Measurements from ENCODE around the gene AHCYL2.
"Not testable (repeated sequence)": the region's sequence is repeated elsewhere in the genome, so short reads cannot be mapped to it uniquely, and the experiment has no call there.

Gene AHCYL2

GRCh38 chr7:129385116-129385515 lies 160.3 kb downstream of the AHCYL2 start:
- DNase-seq (ENCODE audit: low spot score) = no peak

DNA sequence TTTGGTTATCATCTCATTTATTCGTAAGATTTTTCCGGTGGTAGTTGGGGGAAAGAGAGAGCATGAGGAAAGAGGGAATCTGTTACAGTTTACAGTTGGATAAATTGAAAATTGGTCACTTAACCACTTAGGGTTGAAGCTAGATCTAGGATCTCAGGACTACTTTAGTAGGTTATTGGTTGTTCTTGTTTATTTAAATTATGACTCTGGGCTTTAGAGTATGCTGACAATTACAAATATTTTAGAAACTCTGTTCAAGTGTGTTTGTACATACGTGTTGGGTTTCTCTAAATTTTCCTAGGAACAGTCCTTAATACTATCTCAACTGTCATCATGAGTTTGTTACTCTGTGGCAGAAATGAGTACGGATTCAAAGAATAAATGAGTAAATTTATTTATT lies 160.8 kb downstream of the AHCYL2 start:
- DNase-seq (ENCODE audit: low spot score) = no peak

GRCh38 chr7:129386506-129386905 lies 161.7 kb downstream of the AHCYL2 start:
- DNase-seq (ENCODE audit: low spot score) = no peak

DNA sequence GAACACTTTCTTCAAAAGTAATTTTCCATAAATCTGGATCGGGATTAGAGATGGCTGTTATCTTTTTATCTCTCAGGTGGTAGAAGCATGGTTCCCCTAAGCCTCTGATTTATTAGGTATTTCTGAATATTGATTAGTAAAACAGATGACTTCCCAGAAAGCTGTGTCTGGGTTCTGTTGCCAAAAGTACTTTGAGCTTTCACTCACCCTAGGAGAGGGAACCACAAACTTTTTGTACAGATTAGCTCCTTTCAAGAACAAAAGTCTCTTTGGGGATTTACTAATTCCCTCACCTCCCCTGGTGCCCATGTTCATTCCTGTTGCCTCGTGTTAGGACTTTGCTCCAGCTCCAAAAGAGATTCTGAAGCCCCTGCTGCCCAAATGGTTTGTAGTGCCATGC lies 162.7 kb downstream of the AHCYL2 start:
- DNase-seq (ENCODE audit: low spot score) = no peak

- no peak for DNase-seq (ENCODE audit: low spot score)
Measured at GRCh38 chr7:129388333-129389098, 163.7 kb downstream of the AHCYL2 start.

GRCh38 chr7:129389829-129390228 lies 165.0 kb downstream of the AHCYL2 start:
- DNase-seq (ENCODE audit: low spot score) = no peak

DNA sequence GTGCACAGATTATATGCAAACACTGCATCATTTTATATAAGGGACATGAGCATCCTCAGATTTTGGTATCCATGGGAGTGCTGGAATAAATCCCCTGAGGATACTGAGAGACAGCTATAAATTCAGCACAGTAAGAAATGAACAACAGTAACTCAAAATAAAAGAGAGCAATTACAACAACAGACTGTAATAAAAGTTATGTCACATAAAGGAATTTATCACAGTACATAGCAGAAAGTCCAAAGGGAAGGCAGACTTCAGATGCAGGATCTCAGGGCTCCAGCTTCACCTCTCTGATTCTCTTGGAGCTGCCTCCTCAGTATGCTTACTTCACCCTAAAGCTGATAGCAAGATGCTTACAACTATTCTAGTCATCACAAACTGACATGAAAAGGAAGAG lies 165.5 kb downstream of the AHCYL2 start:
- no peak for DNase-seq (ENCODE audit: low spot score)

DNA sequence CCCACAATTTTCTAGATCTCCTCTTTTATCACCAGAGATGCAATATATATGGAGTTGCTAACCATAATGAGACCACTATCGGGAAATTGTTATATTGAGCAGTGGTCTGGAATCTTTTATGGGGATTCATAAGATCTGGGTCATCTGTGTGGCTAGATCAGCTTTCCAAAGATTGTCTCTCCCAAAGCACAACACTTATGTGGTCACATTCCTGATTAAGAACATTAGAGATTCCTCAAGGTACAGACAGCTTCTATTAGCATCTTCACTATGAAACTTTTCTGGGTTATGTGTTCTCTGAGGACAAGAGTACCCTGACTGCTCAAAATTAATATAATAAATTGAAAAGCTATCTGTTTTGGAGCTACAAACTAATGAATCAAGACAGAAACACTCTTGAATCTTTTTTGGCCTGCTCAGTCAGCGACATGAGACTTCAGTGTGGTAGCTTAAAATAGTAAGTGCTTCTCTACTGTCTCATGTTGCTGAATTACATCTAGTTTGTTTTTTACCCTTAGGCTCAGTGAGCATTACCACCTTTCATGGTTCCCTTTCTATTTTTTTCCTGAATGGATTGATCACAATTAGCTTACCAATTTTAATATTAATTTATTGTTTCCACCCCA lies 166.8 kb downstream of the AHCYL2 start:
- DNase-seq (ENCODE audit: low spot score) = no peak

DNA sequence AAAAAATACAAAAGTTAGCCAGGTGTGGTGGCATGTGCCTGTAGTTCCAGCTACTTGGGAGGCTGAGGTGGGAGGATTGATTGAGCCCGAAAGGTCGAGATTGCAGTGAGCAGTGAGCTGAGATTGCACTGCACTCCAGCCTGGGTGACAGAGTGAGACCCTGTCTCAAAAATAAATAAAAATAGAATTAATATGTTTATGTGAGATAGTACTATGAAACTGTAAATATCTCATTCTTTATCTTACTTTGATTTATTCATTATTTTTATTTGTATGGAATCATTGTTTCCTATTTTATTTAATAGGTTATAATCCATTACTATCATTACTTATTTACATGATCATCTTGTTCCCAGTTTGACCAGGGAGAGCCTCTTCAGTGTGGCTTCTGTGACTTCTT lies 168.4 kb downstream of the AHCYL2 start:
- no peak for DNase-seq (ENCODE audit: low spot score)

- DNase-seq (ENCODE audit: low spot score) = no peak
Measured at GRCh38 chr7:129394101-129394500, 169.3 kb downstream of the AHCYL2 start.

DNA sequence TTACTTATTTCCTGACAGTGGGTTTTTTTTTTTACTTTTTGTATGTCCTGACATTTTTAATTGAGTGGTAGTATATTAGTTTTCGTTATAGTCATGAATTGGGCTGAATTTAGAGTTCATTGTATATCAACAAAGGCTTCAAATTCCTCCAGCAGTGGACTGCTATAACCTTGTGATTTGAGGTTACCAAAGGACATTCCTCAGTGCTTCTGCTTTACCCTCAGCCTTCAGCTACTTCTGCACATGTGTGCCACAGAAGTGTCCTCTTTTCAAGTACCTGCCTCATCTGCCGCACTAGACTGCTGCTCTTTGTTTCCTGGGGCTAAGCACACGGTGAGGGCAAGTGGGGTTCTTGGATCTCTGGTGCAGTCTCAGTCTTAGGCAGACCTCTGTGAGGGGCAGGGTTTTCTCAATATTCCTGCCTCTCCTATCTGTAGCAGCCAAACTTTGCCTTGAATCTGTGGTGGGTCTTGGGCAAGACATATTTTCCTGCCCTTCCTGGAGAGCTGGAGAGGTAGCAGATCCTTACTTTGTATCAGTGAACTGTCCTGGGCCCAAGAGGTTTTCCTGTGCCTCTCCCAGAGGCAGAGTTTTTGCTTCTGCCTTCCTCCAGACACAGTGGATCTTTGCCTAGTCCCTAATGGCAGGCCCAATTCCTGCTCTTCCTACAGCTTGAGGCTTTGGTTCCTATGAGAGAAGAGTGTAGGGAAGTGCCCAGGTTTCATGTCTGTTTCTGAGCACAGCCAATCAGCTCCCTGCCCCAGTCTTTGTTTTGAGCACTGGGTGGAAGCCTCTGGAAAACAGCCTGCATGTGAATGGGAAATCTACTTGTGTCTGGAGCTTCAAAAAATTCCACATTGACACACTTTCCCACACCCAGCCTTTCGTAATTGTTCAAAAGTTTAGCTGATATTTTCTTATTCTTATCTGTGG lies 170.4 kb downstream of the AHCYL2 start:
- no peak for DNase-seq (ENCODE audit: low spot score)

DNA sequence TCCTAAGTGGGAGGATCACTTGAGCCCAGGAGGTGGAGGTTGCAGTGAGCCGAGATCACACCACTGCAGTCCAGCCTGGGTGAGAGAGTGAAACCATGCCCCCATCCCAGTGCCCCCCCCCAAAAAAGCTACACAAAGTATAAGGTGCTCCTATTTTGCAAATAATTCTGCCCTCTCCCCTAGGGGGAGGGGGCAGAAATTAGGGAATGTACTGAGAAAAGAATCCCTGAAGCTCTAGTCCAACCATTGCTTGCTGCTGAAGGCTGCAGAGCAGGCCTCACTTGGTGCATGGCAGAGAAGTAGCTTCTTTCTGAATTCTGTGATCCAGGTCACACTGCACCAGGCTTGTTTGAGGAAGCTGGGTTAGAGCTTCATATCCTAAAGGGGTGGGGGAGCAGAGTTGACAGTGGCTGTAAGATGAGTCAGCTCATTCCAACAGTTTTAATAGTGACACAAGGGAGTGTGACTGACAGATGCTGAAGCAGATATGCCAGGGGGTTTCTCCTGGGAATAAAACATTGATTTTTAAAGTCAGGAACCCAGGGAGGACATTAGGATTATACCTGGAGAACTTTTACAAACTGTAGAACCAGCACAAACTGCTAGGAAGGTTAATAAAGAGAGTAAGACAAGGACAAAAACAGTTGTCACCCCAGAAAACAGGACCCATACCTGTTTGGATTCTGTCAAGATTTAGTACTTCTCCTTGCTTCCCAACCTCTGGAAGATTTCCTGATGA lies 176.6 kb downstream of the AHCYL2 start:
- DNase-seq (ENCODE audit: low spot score) = peak; percentile 40

DNA sequence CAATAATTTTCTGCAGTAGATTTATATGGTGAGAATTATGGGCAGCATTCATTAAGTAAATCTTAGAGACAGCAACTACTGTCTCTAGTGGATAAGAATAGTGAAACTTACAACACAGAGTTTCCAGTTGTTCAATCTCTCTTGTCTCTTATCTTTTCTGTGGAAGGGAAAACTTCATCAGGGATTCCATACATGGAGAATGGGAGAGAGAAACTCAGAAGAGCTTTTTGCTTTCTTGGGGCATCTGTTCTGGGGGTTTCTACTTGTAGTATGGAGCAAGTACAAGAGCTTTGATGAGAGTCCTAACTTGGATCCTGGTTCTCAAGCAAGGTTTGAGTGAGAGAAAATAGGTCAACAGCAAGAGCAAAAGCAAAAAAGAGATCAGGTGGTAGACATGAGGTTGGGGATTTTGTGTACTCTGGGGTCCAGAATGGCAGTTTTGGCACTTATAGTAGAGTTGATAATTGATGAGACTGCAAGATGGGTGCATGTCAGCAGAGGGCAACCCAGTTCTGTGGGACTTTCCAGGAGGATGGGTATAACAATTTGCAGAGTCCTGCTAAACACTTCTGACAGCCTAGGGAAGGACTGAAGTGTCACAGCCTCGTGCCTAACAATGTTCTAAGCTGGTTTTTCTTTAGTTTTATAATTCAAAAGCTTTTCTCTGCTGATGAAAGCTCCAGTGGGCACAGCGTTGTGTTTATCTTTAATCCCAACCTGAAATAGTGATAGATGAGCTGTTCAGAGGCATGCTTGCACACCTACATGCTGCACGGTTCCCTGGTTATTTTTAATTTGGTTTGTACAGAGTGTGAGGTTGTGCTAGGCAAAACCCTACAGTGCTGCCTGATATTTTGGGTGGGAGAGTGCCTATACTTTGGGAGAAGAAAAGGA lies 177.4 kb downstream of the AHCYL2 start:
- DNase-seq (ENCODE audit: low spot score) = no peak

GRCh38 chr7:129405527-129405926 lies 180.7 kb downstream of the AHCYL2 start:
- no peak for DNase-seq (ENCODE audit: low spot score)

DNA sequence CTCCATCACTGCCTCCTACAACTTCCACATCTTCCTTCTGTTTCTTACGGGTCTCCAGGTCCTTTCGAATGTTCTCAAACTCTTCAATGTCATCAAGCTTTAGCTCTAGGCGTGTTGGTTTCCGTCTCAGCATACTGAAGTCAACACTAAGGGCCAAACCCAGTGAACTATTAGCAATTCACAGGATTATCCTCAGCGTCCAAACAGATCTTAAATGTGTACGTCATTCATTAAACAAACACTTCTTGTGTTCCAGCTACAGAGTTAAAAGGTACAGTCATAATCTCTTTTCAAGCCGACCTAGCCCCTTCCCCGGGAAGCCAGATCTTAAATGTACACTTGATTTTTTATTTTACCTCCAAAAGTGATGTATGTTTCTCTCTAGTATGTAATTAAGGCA lies 185.4 kb downstream of the AHCYL2 start:
- DNase-seq (ENCODE audit: low spot score) = not testable (repeated sequence)

- no peak for DNase-seq (ENCODE audit: low spot score)
Measured at GRCh38 chr7:129412501-129412900, 187.7 kb downstream of the AHCYL2 start.

DNA sequence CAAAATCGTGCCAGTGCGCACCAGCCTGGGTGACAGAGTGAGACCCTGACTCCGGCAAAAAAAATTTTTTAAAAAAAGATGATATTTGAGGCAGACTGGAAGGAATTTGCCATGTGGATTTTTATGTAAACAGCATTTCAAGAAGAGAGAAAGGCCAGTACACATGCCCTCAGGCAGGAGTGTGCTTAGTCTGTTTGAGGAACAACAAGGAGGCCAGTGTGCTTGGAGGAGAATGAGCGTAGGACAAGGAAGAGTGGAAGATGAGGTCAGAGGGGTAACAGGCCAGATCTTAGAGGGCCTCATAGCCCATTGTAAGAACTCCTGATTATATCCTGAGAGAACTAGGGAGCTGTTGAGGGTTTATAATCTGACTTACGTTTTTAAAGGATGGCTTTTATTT lies 192.2 kb downstream of the AHCYL2 start:
- no peak for DNase-seq (ENCODE audit: low spot score)

GRCh38 chr7:129421717-129422250 lies 197.0 kb downstream of the AHCYL2 start:
- DNase-seq (ENCODE audit: low spot score) = no peak

DNA sequence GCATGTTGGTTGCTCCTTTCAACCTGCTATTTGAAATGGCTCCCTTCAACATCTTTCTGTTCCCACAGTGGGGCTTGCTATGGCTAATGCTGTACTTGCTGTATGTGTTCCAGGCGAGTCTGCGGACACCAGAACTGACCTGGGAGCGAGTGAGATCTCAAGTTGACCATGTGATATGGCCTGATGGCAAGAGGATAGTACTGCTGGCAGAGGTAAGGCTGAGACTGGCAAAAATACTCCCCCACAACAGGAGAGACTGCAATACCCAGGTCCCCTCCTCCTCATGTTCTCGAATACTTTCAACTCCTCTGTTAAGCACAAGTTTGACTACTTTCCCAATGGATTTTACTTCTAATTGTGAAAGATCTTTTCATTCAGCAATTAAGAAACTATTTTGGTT lies 197.9 kb downstream of the AHCYL2 start:
- no peak for DNase-seq (ENCODE audit: low spot score)

DNA sequence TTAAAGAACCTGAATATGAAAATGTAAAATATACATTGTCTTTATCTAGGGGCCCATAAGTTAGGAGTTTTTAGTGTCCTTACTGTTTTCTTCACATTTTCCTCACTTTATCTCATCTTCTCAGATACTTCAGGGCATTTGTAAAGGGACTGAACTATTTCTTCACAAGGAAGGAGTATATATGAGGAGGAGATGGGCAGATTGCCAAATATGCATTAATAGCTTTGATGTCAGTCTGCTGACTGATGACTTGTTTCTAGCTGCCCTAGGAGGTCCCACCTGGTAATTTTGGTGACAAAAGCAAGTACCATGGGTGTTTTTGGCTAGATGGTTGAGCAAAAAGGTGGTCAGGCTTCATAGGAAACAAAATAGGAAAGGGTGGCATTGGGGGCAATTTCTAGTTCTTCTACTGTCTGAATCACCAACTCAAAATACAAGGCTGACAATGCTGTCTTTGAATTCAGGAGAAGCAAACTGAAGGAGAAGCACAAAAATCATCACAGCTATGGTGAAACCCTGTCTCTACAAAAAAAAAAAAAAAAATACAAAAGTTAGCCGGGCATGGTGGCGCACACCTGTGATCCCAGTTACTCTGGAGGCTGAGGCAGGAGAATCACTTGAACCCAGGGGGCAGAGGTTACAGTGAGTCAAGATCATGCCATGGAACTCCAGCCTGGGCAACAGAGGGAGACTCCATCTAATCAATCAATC lies 199.0 kb downstream of the AHCYL2 start:
- peak; percentile 17 for DNase-seq (ENCODE audit: low spot score)
